Skin of body (tissue), 2 donors: ENCODE results near the gene RCAN1. TPM values are rescaled to one million over a fixed set of nuclear protein-coding genes. Genes with fewer than 3 reads are reported as not detected.

ENCODE experiments used
- DNase-seq: peaks from one replicate; lab custom pipeline; 2025; lab: John Stamatoyannopoulos, UW
- total RNA-seq: library from RNA; depleted of rRNA; stranded (reverse); fragments of >200 nt; gene quantifications from one replicate; pipeline ENCODE4 v1.2.3, GENCODE V29; 2014

RCAN1 gene
- total RNA-seq, 1 donor from 2014 or later, result 33.9 TPM

DNA sequence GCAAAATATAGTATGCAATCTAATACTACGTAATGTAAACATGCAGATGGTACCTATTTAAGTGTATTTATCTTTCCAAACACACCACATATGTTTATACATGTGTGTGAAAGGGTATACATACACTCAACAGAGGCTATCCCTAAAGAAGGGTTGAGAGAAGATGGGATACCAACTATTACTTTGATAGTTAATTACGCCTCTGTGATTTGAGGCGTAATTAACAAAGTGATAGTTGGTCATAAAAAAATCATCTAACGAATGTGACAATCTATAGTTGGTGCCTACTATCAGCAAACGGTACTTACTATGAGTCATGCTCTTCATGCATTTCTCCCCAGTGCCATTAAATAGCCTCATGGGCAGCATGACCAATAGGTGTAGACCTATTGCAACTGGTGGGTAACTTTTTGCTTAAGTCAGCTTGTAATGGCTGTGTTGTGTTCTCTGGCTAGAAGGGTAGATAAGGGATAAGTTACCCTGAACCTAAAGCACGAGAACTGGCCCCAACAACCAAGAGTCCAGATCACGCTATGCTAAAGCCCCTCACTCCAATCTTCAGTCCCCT, 15.3 kb downstream of the RCAN1 start:
- no peak for DNase-seq

GRCh38 chr21:34598931-34599400, 15.9 kb downstream of the RCAN1 start:
- no peak for DNase-seq

DNA sequence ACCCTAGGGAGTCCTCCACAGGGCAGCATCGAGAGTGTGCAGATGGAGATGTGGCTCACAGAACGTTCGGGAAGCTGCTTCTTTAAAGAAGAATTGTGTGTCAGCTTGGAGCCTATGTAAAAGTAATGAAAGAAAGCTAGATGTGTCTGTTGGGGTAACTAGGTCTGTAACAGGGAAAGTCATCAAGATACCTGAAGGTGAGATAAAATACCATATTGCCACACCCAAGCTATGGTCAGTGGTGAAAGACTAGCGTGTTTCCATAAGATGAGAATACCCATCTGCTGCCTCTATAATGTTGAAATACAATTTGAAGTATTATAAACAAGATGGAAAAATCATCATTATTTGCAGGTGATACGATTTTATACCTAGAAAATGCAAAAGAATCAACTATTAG, 17.5 kb downstream of the RCAN1 start:
- DNase-seq, result no peak

DNA sequence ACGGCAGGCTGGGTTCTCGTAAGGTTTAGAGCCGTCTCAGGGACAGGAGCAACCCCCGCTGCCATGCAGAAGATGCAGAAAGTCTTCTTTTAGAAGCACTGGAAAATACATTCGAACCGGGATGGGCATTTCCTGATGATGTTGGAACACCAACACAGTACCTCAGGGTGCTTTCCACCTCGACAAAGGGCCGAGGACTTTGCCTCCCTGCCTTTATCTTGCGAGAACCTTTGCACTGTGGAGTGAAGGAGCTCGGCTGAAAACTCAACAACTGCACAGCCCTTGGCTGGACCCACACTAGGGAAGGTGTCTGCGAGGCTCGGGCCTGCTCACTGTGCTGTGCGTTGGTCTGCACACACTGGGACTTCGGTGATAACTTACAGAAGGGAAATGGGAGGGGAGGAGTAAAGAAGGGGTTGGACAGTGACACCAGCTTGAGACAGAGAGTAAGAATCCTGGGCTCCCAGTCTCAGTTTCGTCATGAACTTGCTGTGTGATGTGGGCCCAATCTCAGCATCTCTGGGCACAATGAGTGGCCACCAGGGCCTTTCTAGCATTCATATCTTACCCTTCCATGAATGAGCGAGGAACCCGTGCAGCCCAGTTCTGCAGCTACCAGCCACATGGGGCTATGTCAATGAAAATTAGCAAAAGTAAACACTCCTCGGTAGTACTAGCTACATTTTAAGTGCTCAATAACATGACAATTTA, 18.2 kb downstream of the RCAN1 start:
- no peak for DNase-seq

DNA sequence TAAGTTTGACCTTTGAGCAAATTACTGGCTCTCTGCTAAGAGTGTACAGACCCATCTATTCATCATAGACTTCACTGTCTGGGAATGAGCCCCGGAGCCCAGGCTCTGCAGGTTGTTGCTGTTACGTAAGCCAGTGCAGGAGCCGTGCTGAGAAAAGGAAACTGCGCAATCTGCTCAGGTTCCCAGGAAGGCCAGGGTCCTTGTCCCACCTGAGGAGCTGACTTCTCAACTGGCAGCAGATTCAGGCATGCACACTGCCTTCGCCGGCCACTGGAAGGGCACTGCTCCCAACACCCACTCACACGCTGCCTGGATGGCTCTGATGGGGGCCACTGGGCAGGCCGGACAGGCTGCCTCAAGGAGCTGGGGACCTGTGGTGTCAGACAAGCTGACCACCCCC, 19.5 kb downstream of the RCAN1 start:
- no peak for DNase-seq

- no peak for DNase-seq
These were observed 20.2 kb downstream of the RCAN1 start for GRCh38 chr21:34594566-34595234.

DNA sequence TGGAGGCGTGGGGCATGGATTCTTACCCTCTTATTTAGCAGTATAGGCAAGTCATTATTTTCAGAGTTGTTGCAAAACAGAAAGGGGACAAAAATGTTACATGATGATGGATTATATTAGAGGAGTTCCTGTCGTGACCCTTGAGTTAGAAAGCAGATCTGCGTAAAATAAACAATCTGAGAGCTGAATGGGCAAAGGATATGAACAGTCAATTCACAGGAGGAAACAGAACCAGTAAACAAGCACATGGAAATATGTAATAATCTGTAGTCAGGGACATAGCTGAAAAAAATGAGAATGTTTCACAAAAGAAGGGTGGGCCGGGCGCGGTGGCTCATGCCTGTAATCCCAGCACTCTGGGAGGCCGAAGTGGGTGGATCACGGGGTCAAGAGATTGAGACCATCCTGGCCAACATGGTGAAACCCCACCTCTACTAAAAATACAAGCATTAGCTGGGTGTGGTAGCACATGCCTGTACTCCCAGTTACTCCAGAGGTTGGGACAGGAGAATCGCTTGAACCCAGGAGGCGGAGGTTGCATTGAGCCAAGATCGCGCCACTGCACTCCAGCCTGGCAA, 20.9 kb downstream of the RCAN1 start:
- DNase-seq, result no peak

- DNase-seq, result no peak
These were observed 21.5 kb downstream of the RCAN1 start for GRCh38 chr21:34593423-34593822.

DNA sequence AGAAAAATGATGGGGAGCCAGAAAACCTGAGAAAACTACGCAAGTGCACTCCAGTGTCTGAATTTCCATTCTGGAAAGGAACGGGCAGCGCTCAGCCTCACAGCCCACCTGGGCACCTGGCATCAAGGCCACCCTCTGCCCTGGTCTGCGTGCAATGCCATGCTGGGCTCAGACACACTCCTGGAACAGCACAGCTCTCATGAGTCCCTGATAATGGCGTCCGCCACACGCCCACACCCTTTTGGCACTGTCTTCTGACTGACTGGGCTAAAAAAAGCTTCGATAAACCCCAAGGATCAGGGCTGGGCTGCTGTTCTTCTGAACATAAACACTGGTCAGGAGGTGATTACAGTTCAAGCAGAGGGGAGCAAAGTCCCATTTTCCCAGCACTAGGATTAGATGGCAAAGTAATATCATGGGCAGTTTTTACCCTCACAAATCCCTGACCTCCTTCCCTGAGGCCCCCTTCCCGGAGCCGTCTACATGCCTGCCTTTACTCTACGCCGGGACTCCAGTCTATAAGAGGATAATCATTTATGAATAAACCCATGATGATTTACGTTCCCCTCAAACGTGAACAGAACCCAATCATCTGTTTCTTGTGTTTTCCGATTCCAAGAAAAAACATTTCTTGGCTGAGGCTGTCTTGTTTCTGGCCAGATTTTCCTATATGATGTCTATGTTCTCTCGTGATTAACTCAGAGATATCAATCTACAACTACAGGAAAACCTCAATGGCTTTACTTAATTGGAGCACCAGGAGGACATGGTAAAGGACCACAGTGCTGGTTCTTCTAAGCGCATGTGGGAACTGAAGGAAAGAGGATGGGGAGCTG, 22.6 kb downstream of the RCAN1 start:
- peak; percentile 84 for DNase-seq

- no peak for DNase-seq
These were observed 24.4 kb downstream of the RCAN1 start for GRCh38 chr21:34590520-34590919.

DNA sequence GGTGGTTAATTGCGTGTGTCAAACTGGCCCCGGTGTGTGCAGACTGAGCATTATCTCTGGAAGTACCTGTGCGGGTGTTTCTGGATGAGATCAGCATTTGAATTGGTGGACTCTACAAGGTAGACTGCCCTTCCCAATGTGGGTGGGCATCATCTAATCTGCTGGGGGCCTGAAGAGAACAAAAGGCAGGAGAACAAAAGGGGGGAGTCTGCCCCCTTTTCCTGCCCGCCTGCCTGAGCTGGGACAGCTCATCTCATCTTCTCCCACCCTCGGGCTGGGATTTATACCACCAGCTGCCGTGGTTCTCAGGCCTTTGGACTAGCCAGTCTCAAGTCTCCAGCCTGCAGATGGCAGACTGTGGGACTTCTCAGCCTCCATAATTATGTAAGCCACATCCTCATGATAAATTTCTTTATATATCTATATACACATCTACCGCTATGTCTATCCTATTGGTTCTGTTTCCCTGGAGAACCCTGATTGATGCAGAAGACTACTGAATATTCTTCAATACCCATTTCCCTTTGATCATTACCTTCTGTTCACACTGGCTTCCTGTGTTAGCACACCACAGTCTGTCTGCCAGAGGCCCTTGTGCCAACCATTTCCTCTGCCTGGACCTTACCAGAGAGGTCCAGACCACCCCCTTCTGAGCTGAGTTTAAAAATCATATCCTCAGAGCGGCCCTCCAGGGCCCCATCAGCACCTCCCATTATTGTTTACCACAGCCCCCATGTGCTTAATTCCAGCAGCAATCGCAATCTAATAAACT, 25.2 kb downstream of the RCAN1 start:
- DNase-seq, result no peak

DNA sequence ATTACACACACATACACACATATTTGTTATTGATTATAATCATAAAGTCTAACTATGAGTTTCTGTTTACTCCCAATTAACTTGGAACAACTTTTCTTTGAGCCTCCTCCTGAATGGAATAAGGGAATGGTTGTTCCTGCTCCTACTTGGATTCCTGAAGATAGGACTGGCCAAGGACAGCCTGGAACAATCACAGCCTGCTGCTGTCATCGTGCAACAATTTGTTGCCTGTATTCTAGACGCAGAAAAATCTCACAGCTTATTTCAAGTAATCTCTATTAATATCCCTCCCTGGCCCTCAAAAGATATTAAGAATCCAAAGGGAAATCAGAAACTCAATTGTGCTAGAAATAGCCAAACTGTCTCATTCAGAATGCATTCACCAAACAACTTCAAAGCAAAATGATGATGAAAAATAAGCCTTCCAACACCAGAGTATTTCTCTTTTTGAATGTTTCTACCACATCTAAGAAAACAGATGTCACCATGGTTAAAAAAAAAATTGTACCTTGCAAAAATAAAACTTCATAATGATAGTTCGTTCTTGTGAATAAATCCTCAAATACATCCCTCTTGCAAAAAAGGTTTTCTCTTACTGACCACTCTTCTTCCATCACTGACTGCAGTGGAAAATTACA, 30.9 kb downstream of the RCAN1 start:
- DNase-seq, result peak; percentile 31

GRCh38 chr21:34582506-34583150, 32.3 kb downstream of the RCAN1 start:
- no peak for DNase-seq

DNA sequence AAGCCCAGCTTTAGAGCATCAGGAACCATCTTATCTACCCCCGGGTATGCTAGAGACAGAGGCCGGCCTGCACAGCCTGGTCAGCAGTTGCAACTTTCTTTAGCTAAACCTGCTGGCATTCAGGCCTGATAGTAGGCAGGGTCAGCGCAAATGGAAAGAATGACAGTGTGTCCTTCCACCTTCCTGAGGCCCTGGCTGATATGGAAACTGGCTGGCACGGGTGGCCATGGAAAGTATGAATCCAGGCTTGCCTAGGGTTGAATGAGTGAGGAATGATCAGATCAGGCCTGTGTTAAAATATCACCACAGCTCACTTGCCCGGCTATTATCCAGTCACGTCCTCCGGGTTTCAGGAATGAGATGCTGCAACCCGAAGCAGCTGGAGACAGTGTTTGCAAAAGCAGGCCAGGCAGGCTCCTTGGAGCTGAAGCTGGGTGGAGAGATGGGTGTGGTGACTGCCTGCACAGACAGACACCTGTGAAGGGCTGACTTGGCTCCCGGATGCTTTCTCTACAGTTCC, 34.7 kb downstream of the RCAN1 start:
- no peak for DNase-seq

- no peak for DNase-seq
These were observed 35.5 kb downstream of the RCAN1 start for GRCh38 chr21:34579411-34579810.

GRCh38 chr21:34576041-34576511, 38.8 kb downstream of the RCAN1 start:
- no peak for DNase-seq

- no peak for DNase-seq
These were observed 40.0 kb downstream of the RCAN1 start for GRCh38 chr21:34574601-34575529.

GRCh38 chr21:34571994-34572393, 42.9 kb downstream of the RCAN1 start:
- no peak for DNase-seq
